Measurements from ENCODE around the gene C19orf25. TPM values are rescaled to one million over a fixed set of nuclear protein-coding genes. Genes with fewer than 3 reads are reported as not detected.

The C19orf25 gene
- total and polyA plus RNA-seq, 8 donors: 17.7 to 32.2 (median 24.7) TPM

DNA sequence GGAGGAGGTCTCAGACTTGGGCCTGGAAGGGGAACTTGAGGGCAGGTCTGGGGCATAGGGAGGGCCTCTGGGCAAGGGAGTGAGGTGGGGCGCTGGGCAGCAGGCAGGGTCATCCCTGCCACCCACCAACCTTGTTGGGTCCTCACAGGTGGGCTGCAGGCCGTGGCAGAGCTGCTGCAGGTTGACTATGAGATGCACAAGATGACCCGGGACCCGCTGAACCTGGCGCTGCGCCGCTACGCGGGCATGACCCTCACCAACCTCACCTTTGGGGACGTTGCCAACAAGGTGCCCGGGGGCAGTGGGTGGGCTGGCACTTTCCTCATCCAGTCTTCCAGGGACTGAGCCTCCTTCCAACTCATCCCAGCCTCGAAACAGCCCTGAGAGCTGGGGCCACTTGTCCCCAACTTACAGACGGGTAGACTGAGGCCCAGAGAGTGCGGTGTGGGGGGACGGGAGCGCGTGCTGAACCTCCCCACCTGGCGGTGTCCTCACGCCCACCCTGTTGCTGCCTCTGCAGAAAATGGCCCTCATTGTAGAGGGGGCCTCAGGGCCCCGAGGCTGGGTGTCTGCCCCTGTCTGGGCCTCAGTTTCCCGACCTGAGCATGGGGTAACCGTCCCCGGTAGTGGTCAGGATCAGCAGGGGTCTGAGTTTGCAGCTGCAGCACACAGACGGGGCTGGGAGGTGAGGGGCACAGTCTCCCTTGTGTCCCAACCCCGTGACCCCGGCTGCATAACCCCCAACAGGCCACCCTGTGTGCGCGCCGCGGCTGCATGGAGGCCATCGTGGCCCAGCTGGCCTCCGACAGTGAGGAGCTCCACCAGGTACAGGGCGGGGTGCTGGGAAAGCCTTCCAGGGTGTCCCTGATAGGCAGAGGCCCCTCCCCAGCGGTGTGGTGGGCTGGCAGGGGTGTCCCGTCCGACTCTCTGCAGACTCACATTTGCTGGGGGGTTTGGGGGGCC, 18.7 kb downstream of the C19orf25 start:
- Histone ChIP-seq H3K4me1 (peaks cover 0 to 18% of the 10 kb centered on the region in 2 donors), H3K27ac (no peak overlapping the region), H3K36me3 (peaks cover 0 to 14% of the 10 kb centered on the region in 2 donors), H3K27me3 (peaks cover 34 to 57% of the 10 kb centered on the region in 2 donors), H3K4me3 (no peak overlapping the region), H3K9me3 (no peaks in the 10 kb centered on the region)
- TF ChIP-seq, protein P1, sequence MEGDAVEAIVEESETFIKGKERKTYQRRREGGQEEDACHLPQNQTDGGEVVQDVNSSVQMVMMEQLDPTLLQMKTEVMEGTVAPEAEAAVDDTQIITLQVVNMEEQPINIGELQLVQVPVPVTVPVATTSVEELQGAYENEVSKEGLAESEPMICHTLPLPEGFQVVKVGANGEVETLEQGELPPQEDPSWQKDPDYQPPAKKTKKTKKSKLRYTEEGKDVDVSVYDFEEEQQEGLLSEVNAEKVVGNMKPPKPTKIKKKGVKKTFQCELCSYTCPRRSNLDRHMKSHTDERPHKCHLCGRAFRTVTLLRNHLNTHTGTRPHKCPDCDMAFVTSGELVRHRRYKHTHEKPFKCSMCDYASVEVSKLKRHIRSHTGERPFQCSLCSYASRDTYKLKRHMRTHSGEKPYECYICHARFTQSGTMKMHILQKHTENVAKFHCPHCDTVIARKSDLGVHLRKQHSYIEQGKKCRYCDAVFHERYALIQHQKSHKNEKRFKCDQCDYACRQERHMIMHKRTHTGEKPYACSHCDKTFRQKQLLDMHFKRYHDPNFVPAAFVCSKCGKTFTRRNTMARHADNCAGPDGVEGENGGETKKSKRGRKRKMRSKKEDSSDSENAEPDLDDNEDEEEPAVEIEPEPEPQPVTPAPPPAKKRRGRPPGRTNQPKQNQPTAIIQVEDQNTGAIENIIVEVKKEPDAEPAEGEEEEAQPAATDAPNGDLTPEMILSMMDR (IDR thresholded peaks at IDR 0.05): no peak
- DNase-seq: no peak
- no peak for ATAC-seq
- intact Hi-C loops (cut with DNase I): no loop called here

DNA sequence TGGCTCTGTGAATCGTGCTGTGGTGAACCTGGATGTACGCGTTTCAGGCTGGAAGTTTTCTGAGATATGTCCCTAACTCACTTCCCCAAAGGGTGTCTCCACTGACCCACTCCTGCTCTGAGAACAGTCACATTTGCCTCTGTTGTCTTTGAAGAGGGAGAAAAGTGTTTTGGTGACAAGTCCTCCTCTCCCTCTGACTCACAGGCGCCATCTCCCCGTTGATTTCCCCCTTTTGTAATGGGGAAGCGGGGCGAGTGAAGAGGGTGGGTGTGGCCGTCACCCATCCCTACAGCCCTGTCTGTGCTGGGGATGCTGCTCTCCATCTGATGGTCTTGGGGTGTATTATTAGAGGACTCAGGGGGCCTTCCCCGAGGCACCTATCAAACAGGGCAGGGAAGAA, 19.5 kb downstream of the C19orf25 start:
- intact Hi-C loops (cut with DNase I): no loop called here
- Histone ChIP-seq H3K4me3 (no peak overlapping the region), H3K4me1 (peaks cover 0 to 18% of the 10 kb centered on the region in 2 donors), H3K9me3 (no peaks in the 10 kb centered on the region), H3K27me3 (peaks cover 30 to 57% of the 10 kb centered on the region in 2 donors), H3K27ac (no peak overlapping the region), H3K36me3 (peaks cover 0 to 14% of the 10 kb centered on the region in 2 donors)
- TF ChIP-seq, protein P1 (IDR thresholded peaks at IDR 0.05): no peak
- DNase-seq (no peak), ATAC-seq (no peak)

DNA sequence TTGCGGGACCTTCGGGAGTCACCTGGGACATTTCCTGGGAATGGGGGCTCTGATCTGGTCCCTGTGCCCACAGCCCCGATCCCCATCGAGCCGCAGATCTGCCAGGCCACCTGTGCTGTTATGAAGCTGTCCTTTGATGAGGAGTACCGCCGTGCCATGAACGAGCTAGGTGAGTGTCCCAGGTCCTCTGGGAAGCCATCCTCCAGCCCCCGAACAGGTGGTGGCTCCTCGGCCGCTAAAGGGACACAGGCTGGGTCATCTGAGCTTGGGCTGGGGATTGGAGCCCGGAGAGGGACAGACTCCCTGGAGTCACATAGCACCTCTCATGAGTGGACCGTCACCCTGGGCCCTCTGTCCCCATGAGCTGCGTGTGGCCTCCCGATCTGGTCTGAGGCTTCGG, 21.1 kb downstream of the C19orf25 start:
- TF ChIP-seq, protein P1 (IDR thresholded peaks at IDR 0.05): no peak
- Histone ChIP-seq H3K9me3 (no peaks in the 10 kb centered on the region), H3K4me3 (no peak overlapping the region), H3K36me3 (peaks cover 0 to 14% of the 10 kb centered on the region in 2 donors), H3K27ac (no peak overlapping the region), H3K4me1 (peaks cover 0 to 23% of the 10 kb centered on the region in 2 donors), H3K27me3 (peaks cover 46 to 66% of the 10 kb centered on the region in 2 donors)
- ATAC-seq (no peak), DNase-seq (no peak)
- intact Hi-C loops (cut with DNase I): no loop called here

DNA sequence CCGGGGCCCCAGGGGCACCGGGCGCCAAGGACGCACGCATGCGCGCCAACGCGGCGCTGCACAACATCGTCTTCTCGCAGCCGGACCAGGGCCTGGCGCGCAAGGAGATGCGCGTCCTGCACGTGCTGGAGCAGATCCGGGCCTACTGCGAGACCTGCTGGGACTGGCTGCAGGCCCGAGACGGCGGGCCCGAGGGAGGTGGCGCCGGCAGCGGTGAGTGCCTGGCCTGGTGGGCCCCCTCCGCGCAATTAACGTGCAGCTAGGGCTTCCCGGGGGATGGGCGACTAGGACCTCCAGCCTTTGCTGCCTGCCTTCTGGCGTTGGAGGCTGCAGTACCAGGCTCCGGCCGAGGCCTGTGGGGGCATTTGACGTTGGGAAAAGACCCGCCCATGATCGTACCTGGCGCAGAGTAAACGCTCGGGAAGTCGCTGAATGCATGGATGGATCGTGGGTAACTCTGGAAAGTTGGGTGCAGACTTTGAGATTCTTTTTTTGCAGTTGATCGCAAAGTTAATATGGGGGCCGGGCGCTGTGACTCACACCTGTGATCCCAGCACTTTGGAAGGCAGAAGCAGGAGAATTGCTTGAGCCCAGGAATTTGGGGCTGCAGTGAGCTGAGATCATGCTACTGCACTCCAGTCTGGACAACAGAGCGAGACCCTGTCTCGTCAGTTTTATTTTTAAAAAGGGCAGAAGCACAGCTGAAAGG, 21.8 kb downstream of the C19orf25 start:
- no peak overlapping the region for H3K27ac ChIP-seq
- intact Hi-C loops (cut with DNase I): no loop called here
- H3K4me3 ChIP-seq: no peak overlapping the region
- H3K36me3 ChIP-seq: peaks cover 0 to 14% of the 10 kb centered on the region in 2 donors
- no peaks in the 10 kb centered on the region for H3K9me3 ChIP-seq
- ATAC-seq (no peak), DNase-seq (no peak)
- TF ChIP-seq, protein P1 (IDR thresholded peaks at IDR 0.05): no peak
- peaks cover 53 to 73% of the 10 kb centered on the region in 2 donors for H3K27me3 ChIP-seq
- H3K4me1 ChIP-seq: peaks cover 0 to 23% of the 10 kb centered on the region in 2 donors

All from left lung (tissue), 10 donors.